NCI-H187 treated with DMSO at 0.1 percent for 48 hours (cell line): Measurements from ENCODE around the gene PKHD1.

ENCODE experiments used
- DNase-seq: peaks from one replicate; lab custom pipeline; 2025; lab: John Stamatoyannopoulos, UW

The PKHD1 gene

DNA sequence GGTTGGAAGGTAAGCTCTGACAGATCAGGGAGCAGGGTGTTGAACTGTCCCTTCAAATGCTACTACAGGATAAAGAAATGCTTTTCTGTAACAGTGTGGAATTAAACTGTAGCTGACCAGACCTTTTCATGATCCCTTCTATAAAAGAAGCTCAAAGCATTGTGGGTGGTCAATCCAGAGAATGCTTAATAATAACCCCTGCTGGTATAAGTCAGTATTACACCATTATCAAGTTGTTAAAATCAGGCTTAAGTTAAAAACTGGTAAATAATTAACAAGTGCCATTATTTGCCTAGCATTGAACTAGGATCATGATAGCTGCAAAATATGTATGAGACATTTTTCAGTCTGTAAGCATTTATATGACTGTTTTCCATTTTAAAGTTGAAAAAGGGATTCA, 468.9 kb downstream of the PKHD1 start:
- DNase-seq, result no peak

DNA sequence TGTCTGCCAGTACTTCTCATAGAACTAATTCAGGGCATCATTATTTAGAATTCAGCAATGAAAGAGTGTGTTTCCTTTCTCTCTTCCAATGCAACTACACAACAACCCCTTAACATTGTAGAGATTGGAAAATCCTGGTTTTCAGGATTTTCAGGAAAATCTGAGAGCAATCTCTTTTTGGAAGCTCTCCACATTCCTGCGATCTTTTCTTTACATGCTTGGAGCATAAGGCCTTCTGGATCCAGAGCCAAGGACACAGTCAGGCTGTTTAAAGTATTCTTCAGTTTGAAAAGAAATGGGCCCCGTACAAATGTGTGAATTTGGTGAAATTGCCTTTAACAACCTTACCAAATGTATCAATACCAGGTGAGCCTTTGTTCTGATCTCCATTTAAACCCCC, 469.7 kb downstream of the PKHD1 start:
- DNase-seq, result no peak

DNA sequence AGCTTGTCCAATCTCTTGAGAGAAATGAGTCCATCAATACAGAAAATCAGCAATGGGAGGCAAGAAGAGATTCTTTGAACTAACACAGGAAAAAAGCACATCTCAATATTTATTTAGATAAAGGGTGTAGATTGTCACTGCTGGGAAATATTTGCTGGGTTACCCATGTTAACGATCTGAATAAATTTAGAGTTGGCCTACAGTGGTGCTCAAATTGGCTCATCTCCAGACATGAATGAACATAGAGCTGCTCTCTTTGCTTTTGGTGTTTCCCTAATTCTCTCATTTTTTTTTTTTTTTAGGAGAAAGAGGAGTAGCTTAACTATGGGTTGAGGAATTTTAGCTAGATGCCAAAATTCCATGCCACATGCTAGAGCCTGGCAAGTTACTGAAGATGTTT, 471.2 kb downstream of the PKHD1 start:
- DNase-seq, result no peak

DNA sequence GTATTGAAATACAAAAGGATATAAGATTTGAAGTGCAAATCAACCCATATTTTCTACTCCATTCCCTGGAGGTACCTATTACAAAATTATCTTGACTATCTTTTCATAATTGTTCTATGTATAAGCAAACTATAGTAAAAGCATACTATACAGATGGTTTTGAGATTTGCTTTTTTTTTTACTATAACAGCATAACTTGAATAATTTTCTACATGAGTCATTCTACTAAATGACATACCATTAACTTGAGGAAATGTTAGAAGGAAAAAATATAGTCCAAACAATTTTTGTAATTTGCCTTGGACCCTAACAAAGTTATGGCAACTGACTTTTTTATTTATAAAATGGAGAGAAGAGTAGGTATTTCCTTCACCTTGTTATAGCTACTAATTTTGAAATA, 472.7 kb downstream of the PKHD1 start:
- DNase-seq, result no peak

DNA sequence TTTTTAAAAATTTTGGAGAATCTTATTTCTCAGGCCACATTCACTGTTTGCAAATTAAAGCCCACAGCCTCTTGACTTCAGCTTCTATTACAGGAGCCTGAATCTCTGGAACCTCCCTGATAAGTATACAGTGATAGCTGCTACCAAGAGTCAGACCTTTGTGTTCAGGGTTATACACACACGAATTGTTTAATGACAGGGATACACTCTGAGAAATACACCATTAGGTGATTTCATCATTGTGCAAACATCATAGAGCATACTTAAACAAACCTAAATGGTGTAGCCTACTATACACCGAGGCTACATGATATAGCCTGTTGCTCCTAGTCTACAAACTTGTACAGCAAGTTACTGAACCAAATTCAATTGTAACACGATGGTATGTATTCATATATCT, 473.9 kb downstream of the PKHD1 start:
- DNase-seq, result no peak

DNA sequence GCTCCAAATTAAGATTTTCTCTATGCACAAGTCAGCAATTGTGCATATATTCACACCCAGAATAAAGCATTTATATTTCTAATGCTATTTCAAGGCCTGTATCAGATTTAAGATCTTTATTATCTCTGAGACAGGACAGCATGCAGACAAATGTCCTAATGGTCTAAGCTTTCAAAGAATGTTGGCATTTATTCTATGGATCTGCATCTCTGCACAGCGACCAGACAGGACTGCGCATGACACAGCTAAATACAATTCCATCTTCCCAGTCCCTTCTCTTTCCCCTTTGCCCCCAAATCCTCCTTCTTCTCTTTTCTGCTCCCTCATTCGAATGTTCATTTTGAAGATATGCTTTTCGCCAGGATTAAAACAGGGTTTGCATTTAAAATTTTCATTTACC, 478.5 kb downstream of the PKHD1 start:
- no peak for DNase-seq

DNA sequence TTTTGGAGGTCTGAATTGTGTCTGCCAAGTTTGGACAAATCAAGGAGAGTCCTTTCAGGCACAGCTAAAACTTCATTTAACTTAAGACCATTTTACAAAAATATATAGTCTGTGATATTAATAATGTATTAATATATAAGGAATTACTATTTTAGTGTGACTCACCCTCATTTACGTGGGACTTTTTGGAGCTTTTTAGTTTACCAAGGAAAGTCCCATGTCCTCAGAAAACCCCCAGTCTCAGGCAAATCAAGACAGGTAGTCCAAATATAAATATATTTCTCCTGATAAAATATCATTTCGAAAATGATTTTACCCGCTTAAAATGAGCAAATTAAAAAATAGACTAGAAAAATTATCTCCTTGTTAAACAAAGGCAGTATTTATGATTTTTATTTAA, 479.0 kb downstream of the PKHD1 start:
- no peak for DNase-seq

DNA sequence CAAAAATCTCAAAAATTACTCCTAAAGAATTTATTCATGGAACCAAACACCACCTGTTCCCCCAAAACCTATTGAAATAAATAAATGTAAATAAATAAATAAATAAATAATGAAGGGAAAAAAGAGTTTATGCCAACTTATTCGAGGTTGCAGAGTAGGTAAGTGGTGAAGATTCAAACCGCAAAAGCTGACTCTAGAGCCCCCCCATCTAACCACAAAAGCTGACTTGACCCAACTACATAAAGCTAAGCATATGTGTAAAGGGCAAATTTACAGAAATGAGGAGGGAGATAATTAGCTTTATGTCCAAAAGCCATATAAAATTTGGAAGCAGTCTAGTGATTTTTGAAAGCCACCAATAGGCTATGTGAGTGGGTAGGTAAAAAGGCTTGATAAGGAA, 486.9 kb downstream of the PKHD1 start:
- DNase-seq, result no peak

DNA sequence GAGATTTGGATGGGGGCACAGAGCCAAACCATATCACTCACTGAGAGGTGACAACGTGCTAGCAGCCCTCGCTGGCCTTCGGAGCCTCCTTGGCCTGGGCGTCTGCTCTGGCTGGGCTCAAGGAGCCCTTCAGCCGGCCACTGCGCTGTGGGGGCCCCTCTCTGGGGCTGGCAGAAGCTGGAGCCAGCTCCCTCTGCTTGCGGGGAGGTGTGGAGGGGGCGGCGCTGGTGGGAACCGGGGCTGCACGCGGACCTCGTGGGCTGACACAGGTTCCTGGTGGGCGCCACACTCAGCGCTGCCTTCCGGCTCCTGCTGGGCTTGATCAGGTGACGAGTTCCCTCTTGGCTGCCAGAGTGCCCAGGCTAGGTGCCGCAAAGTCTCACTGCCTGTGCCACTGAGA, 489.2 kb downstream of the PKHD1 start:
- no peak for DNase-seq

DNA sequence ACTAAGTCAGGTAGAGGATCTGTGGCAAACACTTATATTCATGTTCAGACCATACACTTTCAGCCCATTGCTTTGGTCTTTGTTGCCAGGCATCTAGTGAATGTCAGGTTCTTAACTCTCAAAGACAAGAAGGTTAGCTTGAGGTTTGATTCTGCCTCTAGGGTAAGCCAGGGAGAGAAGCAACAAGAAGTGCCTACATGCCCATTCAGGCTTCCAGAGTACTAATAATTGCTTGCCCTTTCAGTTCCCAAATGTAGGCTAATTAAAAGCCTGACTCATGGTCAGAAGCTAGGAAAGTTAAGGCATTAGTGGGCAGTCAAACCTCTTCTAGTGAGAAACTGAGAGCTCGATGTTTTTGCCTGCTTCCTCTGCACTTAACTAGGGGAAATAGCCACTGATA, 492.4 kb downstream of the PKHD1 start:
- DNase-seq, result no peak

DNA sequence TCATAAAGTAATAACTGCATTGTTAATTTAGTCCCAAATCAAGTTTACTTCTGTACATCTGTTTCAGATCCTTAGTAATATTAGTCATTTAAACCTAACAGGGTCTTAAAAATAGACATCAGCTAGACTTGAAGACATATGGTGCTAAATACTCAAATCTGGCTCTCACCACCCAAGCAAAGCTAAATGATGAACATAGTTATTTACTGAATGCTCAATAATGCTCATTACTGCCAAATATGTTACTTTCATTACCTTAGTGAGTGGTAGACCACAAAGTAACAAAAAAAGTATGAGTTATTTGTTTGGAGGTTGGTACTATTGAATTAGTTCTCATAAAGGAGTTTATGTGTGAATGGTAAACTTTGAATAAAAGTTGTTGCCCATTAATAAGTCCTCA, 502.1 kb downstream of the PKHD1 start:
- DNase-seq, result no peak

DNA sequence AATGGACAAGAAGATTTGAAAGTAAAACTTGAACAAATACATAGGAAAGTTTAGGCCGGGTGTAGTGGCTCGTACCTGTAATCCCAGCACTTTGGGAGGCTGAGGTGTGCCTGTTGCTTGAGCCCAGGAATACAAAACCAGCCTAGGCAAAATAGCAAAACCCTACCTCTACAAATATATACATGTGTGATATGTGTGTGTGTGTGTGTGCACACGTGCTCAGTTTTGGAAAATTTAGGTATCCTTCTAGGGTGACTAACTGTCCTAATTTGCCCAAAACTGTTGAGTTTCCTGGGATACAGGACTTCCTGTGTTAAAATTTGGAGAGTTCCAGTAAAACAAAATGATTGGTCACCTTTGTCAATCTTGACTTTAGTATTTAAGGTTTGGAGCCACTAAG, 503.2 kb downstream of the PKHD1 start:
- no peak for DNase-seq

DNA sequence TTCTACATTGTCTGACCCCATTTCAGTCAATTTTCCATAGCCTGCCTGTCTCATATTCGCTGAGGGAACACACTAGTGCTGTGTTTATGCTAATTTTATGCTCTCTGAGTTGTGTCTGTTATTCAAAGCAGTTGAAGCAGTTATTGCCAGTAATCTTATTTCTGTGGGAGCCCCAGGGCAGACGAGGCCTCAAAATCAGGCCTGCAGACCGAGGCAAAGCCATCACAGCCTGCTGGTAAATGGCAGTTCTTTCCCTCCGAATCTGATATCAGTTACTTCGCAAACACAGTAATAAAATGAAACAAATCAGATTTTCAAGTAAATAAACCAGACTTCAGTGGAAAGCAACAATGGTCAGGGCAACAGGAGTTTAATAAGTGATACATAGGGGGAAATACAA, 508.4 kb downstream of the PKHD1 start:
- DNase-seq, result no peak

DNA sequence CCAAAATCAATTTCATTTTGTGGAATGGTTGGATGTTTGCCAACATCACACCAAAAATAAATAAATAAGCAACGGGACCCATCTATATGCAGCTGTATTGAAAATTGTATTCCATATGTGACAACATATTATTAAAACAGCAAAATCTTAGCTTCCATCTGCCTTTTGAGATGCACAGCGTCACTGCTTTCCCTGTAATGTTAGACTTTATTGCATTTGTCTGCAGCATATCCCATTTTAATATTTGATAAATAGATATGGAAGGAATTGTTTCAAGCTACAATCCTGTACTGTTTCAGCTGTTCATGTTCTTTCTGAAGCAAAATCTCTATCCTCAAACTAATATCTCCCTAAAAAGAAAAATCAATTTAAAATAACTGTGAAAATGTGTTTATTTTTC, 509.1 kb downstream of the PKHD1 start:
- DNase-seq, result no peak

DNA sequence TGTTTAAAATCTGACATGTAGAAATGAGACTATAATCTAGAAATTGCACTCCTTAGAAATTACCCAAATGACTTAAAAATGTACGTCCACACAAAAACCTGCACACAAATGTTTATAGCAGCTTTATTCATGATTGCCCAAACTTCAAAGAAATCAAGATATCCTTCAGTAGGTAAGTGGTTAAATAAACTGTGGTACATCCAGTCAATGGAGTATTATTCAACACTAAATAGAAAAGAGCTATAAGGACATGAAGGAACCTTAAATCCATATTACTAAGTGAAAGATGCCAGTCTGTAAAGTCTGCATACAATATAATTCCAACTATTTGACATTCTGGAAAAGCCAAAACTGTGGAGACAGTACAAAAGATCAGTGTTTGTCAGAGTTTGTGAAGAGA, 513.4 kb downstream of the PKHD1 start:
- DNase-seq, result no peak

DNA sequence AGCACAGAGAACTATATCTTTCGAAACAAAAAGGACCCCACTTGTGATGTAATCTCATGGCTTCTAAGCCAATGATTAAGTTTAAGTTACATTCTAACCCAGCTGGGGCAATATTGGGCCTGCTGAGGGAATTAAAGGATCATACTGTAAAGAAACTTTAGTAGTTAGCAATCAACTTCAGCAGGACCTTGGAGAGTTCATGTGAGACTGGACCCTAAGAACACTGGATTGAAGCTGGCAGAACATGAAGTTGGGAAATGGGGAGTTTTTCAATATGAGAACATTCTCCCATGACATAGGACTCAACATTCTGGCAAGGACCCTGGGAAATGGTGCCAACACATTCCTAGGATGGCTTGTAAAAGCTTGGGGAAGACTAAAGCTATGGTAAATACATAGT, 516.2 kb downstream of the PKHD1 start:
- DNase-seq, result no peak

DNA sequence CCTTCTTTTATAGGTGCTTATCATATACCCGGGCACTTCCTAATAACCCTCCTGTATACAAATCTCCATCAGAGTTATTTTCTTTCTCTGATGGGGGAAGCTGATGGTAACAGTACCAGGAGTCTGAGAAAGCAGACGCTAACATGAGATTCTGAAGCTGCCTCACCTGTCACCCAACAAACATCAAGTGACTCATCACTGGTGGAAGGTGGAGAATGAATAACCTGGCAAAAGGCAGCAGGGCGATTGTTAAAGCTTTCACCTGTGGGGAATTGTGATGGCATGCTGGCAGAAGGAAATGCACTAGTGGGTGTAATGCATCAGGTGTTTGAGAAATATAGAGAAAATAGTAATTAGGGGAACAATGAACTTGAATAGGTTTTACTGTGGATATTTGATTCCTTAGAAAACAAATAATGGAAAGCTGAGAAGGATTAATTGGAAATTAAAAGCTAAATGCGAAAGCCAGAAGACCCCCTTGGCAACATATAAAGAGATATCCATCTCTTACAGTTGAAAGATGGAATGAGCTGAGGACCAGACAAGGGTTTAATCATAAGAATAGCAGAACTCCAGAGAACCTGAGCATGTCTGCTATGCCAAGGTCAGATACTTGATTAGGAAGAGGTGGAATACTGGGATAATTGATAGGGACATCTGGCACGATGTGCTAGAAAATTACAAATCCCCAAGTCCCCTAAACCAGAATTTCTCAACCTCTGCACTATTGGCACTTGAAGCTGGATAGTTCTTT, 517.1 kb downstream of the PKHD1 start:
- DNase-seq, result no peak

DNA sequence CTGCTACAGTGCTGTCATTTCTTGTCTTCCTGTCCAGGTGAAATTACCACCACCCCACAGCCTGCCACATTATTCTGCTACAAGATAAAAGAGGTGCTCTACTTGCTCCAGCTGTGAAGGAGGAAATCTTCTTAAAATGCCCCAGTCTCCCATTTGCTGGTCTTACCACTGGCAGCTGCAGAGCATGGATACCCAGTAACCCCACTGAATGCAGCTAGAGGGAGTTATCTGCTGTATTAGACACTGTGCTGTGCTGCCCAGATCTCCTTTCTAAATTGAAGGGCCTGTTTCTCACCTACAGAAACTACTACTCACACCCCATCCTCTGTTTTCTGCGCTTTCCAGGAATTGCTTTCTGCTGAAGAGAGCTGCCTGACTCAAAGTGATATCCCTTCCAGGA, 517.8 kb downstream of the PKHD1 start:
- no peak for DNase-seq

DNA sequence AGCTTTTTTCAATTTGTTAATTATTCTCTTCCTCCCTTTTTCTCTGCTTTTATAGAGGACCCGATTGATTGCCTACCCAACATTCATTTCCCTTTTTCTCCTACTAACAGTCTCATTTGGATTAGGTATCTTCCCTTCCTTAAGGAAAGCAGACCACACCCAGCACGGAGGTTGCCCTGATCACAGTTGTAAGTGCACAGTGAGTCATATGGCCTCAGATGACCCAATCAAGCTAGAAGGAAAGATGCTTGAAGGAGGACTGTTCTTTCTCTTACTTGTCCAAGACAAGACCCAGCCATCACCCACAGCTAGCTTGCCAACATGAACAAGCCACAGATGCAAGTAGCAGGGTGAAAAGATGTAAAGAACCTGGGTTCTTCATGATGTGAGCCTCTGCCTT, 518.6 kb downstream of the PKHD1 start:
- DNase-seq, result no peak

DNA sequence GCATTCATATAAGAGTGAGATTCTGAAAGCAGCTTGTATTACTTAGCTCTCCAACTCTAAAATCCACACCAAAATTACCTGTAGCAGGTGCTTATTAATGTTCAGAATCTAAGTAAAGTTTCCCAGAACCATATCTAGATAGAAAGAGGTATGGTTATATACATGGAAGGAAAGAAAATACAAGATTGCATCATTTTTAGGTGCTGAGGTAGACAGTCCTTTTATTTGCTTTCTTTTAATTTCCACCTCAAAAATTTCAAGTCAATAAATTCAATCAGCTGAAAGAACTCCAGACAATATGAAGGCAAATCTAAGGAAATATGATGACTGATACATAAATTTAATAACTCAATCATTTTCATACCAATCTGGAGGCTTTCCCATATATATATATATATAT, 521.9 kb downstream of the PKHD1 start:
- DNase-seq, result no peak
